GM12864 (cell line): ENCODE results near the gene APLN.

Source experiments
- DNase-seq: peaks from one replicate; pipeline ENCODE4 v3.0.0-alpha.2; 2011; ENCODE audit warnings: low read depth
- H3K4me3 ChIP-seq: 2 replicates; pipeline ENCODE4 v1.5.1; 2011; ENCODE audit warnings: mild to moderate bottlenecking, low read depth, low read length, control low read depth
- TF ChIP-seq, protein P1 (sequence below): IDR thresholded peaks from 2 replicates; pipeline ENCODE4 v1.5.1; 2011; ENCODE audit warnings: low read depth, mild to moderate bottlenecking, moderate library complexity, low read length, control low read depth, inconsistent platforms; ENCODE audit errors: missing control alignments

Gene APLN

DNA sequence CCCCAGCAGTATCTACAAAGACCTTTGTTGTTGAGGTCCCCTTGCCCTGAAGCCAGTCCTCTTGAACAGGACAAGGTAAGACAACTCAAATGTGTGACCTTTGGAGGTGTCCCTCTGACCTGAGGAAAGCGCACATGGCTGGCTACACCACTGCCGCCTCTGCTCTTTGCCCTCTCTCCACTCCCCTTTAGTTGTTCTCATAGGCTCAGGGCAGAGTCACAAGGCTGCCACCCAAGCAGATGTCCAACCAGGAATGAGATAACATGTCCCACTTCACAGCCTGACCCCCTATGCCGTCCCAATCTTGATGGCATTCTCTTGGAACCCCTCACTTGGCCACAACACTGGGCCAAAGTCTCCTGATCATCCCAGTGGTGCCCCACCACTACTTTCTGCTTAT, 46.3 kb downstream of the APLN start:
- TF ChIP-seq, protein P1, sequence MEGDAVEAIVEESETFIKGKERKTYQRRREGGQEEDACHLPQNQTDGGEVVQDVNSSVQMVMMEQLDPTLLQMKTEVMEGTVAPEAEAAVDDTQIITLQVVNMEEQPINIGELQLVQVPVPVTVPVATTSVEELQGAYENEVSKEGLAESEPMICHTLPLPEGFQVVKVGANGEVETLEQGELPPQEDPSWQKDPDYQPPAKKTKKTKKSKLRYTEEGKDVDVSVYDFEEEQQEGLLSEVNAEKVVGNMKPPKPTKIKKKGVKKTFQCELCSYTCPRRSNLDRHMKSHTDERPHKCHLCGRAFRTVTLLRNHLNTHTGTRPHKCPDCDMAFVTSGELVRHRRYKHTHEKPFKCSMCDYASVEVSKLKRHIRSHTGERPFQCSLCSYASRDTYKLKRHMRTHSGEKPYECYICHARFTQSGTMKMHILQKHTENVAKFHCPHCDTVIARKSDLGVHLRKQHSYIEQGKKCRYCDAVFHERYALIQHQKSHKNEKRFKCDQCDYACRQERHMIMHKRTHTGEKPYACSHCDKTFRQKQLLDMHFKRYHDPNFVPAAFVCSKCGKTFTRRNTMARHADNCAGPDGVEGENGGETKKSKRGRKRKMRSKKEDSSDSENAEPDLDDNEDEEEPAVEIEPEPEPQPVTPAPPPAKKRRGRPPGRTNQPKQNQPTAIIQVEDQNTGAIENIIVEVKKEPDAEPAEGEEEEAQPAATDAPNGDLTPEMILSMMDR: no peak

DNA sequence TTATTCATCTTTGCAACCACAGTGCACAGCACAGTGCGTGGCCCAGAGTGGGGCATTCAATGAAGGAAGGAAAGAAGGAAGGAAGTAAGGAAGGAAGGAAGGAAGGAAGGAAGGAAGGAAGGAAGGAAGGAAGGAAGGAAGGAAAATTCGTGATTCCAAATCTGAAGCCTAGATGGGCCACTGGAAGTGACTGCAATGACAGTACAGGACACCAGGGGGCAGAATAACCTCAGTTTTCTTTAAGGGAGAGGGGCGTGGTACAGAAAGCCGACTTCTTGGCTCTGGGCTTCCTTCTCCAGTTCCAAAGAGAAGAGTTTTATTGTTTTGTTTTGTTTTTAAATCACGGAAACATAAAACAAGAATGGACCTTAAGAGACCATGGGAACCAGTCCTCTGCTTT, 47.8 kb downstream of the APLN start:
- DNase-seq: no peak
- no peak overlapping the region for H3K4me3 ChIP-seq
- TF ChIP-seq, protein P1: peak; percentile 66

More for the DNA sequence above, 46.3 kb downstream of the APLN start:
- no peak overlapping the region for H3K4me3 ChIP-seq
- DNase-seq: no peak

DNA sequence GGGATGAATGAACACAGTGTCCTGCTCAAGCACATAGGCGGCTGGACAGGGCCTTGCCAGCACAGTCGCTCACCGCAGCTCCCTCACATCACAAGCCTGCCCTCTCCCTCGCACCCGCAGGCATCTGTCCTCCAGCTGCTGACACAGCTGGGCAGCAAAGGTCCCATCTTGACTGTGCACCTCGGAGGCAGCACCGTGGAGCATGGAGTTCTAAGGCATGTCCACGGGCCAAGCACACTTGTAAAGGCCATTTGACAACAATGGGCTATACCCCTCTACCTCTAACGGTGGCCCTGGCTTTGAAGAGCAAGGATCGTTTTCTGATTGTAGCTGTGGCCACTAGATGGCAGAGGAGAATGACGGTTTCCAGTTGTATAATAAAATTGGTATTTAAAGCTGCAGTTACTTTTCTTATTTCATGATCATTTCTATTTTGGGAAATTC, 53.8 kb downstream of the APLN start:
- H3K4me3 ChIP-seq: no peak overlapping the region
- TF ChIP-seq, protein P1: peak; percentile 62
- DNase-seq: no peak

DNA sequence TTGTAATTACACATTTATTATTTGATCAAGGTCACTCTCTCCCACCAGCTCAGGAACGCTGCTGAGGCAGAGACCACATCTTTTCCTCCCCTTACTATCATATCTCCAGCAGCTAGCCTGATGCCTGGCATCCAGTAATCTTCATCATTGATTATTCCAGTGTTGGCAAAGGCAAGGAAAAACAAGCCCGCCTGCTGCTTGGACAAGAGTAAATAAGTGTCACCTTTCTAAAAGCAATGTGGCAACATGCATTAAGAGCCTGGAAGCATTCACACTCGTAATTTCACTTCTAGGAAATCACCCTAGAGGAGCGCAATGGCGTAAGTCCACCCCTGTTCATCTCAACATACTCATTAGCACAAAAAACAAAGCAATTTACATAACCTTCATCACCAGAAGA, 54.8 kb downstream of the APLN start:
- TF ChIP-seq, protein P1: no peak
- H3K4me3 ChIP-seq: no peak overlapping the region
- no peak for DNase-seq

DNA sequence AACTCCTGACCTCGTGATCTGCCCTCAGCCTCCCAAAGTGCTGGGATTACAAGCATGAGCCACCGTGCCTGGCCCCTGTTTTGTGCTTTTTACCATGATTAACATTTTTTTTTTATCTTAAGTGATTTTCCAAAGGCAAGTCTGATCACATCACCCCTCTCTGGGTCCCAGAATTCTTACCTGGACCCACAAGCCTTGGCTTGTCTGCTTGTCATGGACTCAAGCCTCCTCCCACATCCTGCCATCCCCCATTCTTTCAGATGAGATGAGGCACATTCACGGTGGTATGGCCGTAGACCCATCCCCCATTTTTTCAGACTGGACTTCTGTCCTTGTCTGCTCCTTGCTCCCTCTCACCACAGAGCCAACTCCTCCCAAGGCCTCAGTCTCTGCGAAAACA, 55.3 kb downstream of the APLN start:
- no peak for DNase-seq
- TF ChIP-seq, protein P1: no peak
- no peak overlapping the region for H3K4me3 ChIP-seq

DNA sequence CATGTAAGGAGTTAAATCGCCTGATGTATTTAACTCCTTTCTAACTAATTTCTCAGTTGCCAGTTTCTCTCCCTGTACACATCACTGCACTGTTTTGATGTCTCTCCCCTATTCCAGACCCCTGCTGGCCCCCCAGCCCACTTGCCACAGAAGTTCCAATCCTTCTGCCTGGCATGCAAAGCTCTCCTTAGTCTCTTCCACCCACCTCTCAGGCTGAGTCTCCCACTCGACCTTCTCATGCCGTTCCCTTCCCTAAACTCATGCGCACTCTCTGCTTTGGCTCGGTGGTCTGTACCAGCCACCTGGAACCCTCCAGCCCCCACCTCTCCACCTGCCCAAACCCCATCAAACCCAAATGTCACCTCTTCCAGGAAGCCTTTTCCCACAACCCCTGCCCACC, 56.9 kb downstream of the APLN start:
- H3K4me3 ChIP-seq: no peak overlapping the region
- no peak for DNase-seq
- TF ChIP-seq, protein P1: no peak

DNA sequence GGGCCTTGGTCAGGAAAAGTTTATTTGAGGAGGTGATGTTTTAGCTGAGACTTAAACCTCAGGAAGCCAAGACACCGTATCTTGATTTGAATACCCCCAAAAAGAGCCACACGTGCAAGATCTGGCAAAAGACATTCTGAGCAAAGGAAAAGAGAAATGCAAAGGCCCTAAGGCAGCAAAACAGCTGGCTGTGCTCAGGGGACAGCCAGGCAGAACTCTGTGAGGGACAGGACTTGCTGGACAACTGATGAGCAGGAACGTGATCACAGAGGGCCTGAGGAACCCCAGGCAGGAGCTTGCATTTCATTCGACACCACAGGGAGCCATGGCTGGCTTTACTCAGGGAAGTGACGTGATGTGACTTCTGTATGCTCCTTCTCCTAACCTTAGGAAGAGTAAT, 58.7 kb downstream of the APLN start:
- no peak for DNase-seq
- TF ChIP-seq, protein P1: no peak
- H3K4me3 ChIP-seq: no peak overlapping the region
